Measurements from ENCODE around the gene APBB2. TPM values are rescaled to one million over a fixed set of nuclear protein-coding genes. Genes with fewer than 3 reads are reported as not detected.

The APBB2 gene
- total and polyA plus RNA-seq, 2 of the 8 experiments (the other 6 are each of a cell fraction or from before 2014, with no cell fraction given) = 58.7 to 59.4 TPM

DNA sequence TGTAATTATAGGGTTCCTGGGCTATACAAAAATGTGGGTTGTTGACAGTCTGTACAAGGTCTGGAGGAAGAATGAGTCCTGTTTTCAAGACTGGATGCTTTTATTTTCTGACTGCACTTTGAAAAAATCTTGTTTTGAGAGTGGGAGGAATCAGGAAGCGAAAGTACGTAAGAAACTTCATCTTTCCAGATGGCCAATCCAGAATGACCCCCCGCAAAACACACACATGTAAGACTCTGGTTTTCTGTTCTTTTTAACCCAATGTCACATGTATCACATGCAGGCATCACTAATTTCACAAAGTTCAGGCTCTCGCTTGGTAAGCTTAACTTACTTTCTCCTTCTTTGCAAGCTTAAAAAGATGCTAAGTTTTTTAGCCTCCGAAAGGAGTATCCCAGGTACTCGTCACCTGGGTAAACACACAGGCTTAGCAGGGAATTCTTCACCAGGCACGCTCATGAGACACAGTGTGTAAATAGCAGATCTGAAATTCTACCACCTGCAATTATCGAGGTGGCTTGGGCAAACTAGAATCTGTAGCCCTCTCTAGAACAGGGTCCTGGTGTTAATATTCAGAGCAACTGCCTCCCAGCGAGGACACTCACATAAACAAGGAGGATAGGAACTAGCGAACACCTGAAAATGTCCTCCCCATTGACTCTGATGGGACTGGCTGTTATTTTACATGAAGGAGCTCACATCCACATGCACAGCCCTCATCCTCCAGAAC lies 373.9 kb downstream of the APBB2 start:
- H3K56ac ChIP-seq (replicated peaks; ENCODE audit: insufficient read length, low read depth, low read length) = no peak overlapping the region
- H3K27me3 ChIP-seq (replicated peaks in 1 of 4; ENCODE audit: control insufficient read depth in 3 of 4, extremely low read depth in 1 of 4, insufficient read depth in 3 of 4, low read length in 3 of 4) = no peaks in the 10 kb centered on the region
- no peak overlapping the region for H3K4me3 ChIP-seq (ENCODE audit: extremely low read depth in 1 of 4, insufficient read depth in 2 of 4, low read depth in 3 of 4, low read length in 4 of 4)
- peaks cover 2 to 71% of the 10 kb centered on the region in 2 experiments; a peak in 3 of 4 replicates for H3K79me2 ChIP-seq (ENCODE audit: control insufficient read depth in 1 of 2, insufficient read depth in 2 of 2, low read length in 2 of 2)
- no peak overlapping the region for H3K14ac ChIP-seq (ENCODE audit: insufficient read length)
- no peaks in the 10 kb centered on the region for H3K23me2 ChIP-seq (ENCODE audit: low read depth, low read length)
- H2BK5ac ChIP-seq (ENCODE audit: low read depth, low read length) = no peak overlapping the region
- peak; percentile 36 for FAIRE-seq
- H2BK12ac ChIP-seq (ENCODE audit: low read depth, low read length) = no peak overlapping the region
- H2BK20ac ChIP-seq (ENCODE audit: low read length) = no peak overlapping the region
- H3K4me1 ChIP-seq (replicated peaks in 1 of 4; ENCODE audit: control insufficient read depth in 3 of 4, insufficient read depth in 4 of 4, low read length in 3 of 4) = peaks cover 0 to 6% (median 0%) of the 10 kb centered on the region in 4 experiments; a peak in 1 of 7 replicates
- 86% methylated on average over 10 of the region's 10 CpGs; no CpG with 5 or more reads in 1 of the 2 experiments for WGBS, 2 experiments (ENCODE audit: extremely low coverage in 1 of 2, insufficient coverage in 1 of 2, insufficient read length in 1 of 2, insufficient replicate concordance in 2 of 2, low coverage in 1 of 2, low lambda C conversion rate in 2 of 2, missing lambda C conversion rate in 1 of 2)
- H2BK120ac ChIP-seq (replicated peaks; ENCODE audit: low read depth, low read length) = no peak overlapping the region
- H3K4ac ChIP-seq (replicated peaks; ENCODE audit: insufficient read length, low read depth, low read length) = no peak overlapping the region
- no peak overlapping the region for H4K91ac ChIP-seq (replicated peaks; ENCODE audit: insufficient read length, low read length)
- DNase-seq (ENCODE audit: low read depth in 1 of 2, low spot score in 2 of 2) = no peak
- H3K18ac ChIP-seq (ENCODE audit: extremely low read depth, low read length) = no peak overlapping the region
- H3K4me2 ChIP-seq (ENCODE audit: insufficient read depth in 1 of 2, low read depth in 2 of 2, low read length in 2 of 2) = no peak overlapping the region
- H3K23ac ChIP-seq (ENCODE audit: insufficient read length) = no peak overlapping the region
- H3K9me3 ChIP-seq (ENCODE audit: insufficient read depth in 2 of 2, low read depth in 1 of 2, low read length in 1 of 2) = no peaks in the 10 kb centered on the region
- CTCF ChIA-PET (ENCODE audit: partially characterized antibody) = interaction anchor here (0.6 to 8.9 kb wide), 25 partner anchors 9 to 547 kb away, joined by 3 to 97 read pairs (median 4); no protein-coding TSS in a partner anchor
- H3K27ac ChIP-seq (ENCODE audit: low read depth, low read length) = no peak overlapping the region
- POLR2A ChIA-PET (ENCODE audit: partially characterized antibody) = interaction anchor here (0.5 to 2.4 kb wide), 4 partner anchors 10 to 67 kb away, joined by 3 to 10 read pairs (median 4); no protein-coding TSS in a partner anchor
- H2AFZ ChIP-seq (ENCODE audit: low read length) = no peak overlapping the region
- H4K20me1 ChIP-seq (replicated peaks in 1 of 2; ENCODE audit: control insufficient read depth in 1 of 2, insufficient read depth in 2 of 2, low read length in 2 of 2) = peaks cover 13 to 17% of the 10 kb centered on the region in 2 experiments
- H2AK5ac ChIP-seq (ENCODE audit: low read depth, low read length) = no peak overlapping the region
- no peak overlapping the region for H3K9ac ChIP-seq (replicated peaks in 1 of 4; ENCODE audit: extremely low read depth in 1 of 4, low read depth in 3 of 4, low read length in 3 of 4)
- H4K5ac ChIP-seq (ENCODE audit: insufficient read length, low read depth, low read length) = no peak overlapping the region
- H2BK15ac ChIP-seq (ENCODE audit: low read length) = no peak overlapping the region
- peaks cover 16% of the 10 kb centered on the region; the same call in 1 of the 2 replicates for H3K79me1 ChIP-seq (ENCODE audit: low read depth, low read length)
- H3K36me3 ChIP-seq (ENCODE audit: control insufficient read depth in 2 of 4, insufficient read depth in 4 of 4, low read length in 3 of 4) = peaks cover 0 to 5% (median 0%) of the 10 kb centered on the region in 4 experiments; a peak in 2 of 8 replicates
- H4K8ac ChIP-seq (ENCODE audit: extremely low read depth, insufficient read depth, low read length) = no peak overlapping the region
- TF ChIP-seq CBX5 (IDR thresholded peaks at IDR 0.05; ENCODE audit: low read depth, low read length) = no peak
- no peak for TF ChIP-seq CHD1 (IDR thresholded peaks at IDR 0.05; ENCODE audit: low read depth, low read length)
- TF ChIP-seq, protein P1, sequence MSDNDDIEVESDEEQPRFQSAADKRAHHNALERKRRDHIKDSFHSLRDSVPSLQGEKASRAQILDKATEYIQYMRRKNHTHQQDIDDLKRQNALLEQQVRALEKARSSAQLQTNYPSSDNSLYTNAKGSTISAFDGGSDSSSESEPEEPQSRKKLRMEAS (IDR thresholded peaks at IDR 0.05) = no peak
- no peak for TF ChIP-seq KDM1A (IDR thresholded peaks at IDR 0.05; ENCODE audit: borderline replicate concordance, low read length)
- no peak for TF ChIP-seq RFX5 (IDR thresholded peaks at IDR 0.05; ENCODE audit: borderline replicate concordance, low read depth, low read length)
- TF ChIP-seq RNF2 (IDR thresholded peaks at IDR 0.05; ENCODE audit: borderline replicate concordance, low read depth, low read length, missing control alignments, poor library complexity, severe bottlenecking) = no peak
- no peak for TF ChIP-seq SIN3A (conservative IDR thresholded peaks at IDR 0.05 in 1 of 2, IDR thresholded peaks at IDR 0.05 in 1 of 2; ENCODE audit: low read depth in 1 of 2, low read length in 2 of 2)
- TF ChIP-seq, protein P2, sequence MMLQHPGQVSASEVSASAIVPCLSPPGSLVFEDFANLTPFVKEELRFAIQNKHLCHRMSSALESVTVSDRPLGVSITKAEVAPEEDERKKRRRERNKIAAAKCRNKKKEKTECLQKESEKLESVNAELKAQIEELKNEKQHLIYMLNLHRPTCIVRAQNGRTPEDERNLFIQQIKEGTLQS (IDR thresholded peaks at IDR 0.05; ENCODE audit: insufficient read depth, low read depth, low read length) = no peak
- TF ChIP-seq PHF8 (conservative IDR thresholded peaks at IDR 0.05; ENCODE audit: low read depth, low read length) = no peak
- TF ChIP-seq EGR1 (IDR thresholded peaks at IDR 0.05; ENCODE audit: borderline replicate concordance, low read depth, low read length) = no peak

Data from H1 (cell line).